GM12878 (cell line): Measurements from ENCODE around the gene CDKN1C. TPM values are rescaled to one million over a fixed set of nuclear protein-coding genes. Genes with fewer than 3 reads are reported as not detected.

Source experiments
- ATAC-seq: fragments of 200-7000 bp; cut with Tn5 transposase; 3 replicates; pipeline ENCODE4 v1.9.1; 2020; ENCODE audit warnings: mild to moderate bottlenecking, moderate library complexity
- BruUV-seq: library from RNA; stranded (reverse); fragments of 400-500 nt; replicated peaks from 2 replicates; lab custom pipeline; 2021; lab: Mats Ljungman, UMichigan
- CTCF ChIA-PET: fragments of 300-600 bp; sonication (Branson Sonifier 250); formaldehyde crosslinking; extraction: SDS; loops from one replicate; lab custom pipeline; 2021; ENCODE audit warnings: inconsistent platforms; lab: Yijun Ruan, JAX
- POLR2A ChIA-PET: fragments of 350-600 bp; formaldehyde crosslinking; extraction: SDS; loops from one replicate; lab custom pipeline; 2021; ENCODE audit warnings: inconsistent platforms; lab: Charles Lee
- RAD21 ChIA-PET: fragments of 300-600 bp; sonication (Branson Sonifier 250); formaldehyde crosslinking; loops from one replicate; lab custom pipeline; 2023; ENCODE audit warnings: antibody characterized with exemption; ENCODE audit not compliant: unreplicated experiment; lab: Charles Lee
- SMC1A ChIA-PET: fragments of 300-600 bp; sonication (Branson Sonifier 250); formaldehyde crosslinking; loops from one replicate; lab custom pipeline; 2023; ENCODE audit not compliant: unreplicated experiment, uncharacterized antibody; lab: Charles Lee
- DNase-seq: peaks from one replicate; pipeline ENCODE4 v3.0.0-alpha.2; 2011; ENCODE audit warnings: low read depth, low spot score
- FAIRE-seq: peaks from 3 replicates; lab custom pipeline; 2011; peaks lifted over from hg19 to GRCh38; lab: Jason Lieb, UNC
- H2AFZ ChIP-seq: 2 replicates; pipeline ENCODE4 v1.6.0; 2011; ENCODE audit warnings: low read depth, low read length, control low read depth; ENCODE audit not compliant: control insufficient read depth
- H3K27ac ChIP-seq: 2 replicates; pipeline ENCODE4 v1.5.1; 2011; ENCODE audit warnings: control low read depth; ENCODE audit not compliant: control insufficient read depth, insufficient read depth
- H3K27me3 ChIP-seq, 2 experiments: replicated peaks in 1 of 2; 2 replicates each; pipeline versions ENCODE4 v1.6.0 to v1.6.1; 2011; ENCODE audit warnings: low read length in 1 of 2; ENCODE audit not compliant: control insufficient read depth in 2 of 2, insufficient read depth in 2 of 2
- H3K36me3 ChIP-seq, 2 experiments: 2 replicates each; pipeline ENCODE4 v1.5.1; 2011; ENCODE audit warnings: low read length in 1 of 2; ENCODE audit not compliant: control insufficient read depth in 2 of 2, insufficient read depth in 2 of 2
- H3K4me1 ChIP-seq: 2 replicates; pipeline ENCODE4 v1.6.1; 2011; ENCODE audit warnings: mild to moderate bottlenecking, low read length, moderate library complexity, mixed read lengths; ENCODE audit not compliant: control insufficient read depth, insufficient read depth
- H3K4me2 ChIP-seq: 2 replicates; pipeline ENCODE4 v1.6.0; 2011; ENCODE audit warnings: control low read depth; ENCODE audit not compliant: control insufficient read depth, insufficient read depth
- H3K4me3 ChIP-seq: fragments of 200-600 bp; sonication (generic); 2 replicates; pipeline ENCODE4 v1.5.1; 2016
- H3K79me2 ChIP-seq: 2 replicates; pipeline ENCODE4 v1.6.0; 2011; ENCODE audit warnings: low read length; ENCODE audit not compliant: control insufficient read depth, insufficient read depth
- H3K9ac ChIP-seq: 2 replicates; pipeline ENCODE4 v1.8.0; 2011; ENCODE audit warnings: low read length, control low read depth, mixed read lengths; ENCODE audit not compliant: control insufficient read depth, insufficient read depth
- H3K9me3 ChIP-seq: replicated peaks from 3 replicates; pipeline ENCODE4 v1.5.1; 2011; ENCODE audit warnings: mild to moderate bottlenecking, low read length; ENCODE audit not compliant: control insufficient read depth, insufficient read depth
- H4K20me1 ChIP-seq: 2 replicates; pipeline ENCODE4 v1.6.0; 2011; ENCODE audit not compliant: control insufficient read depth, insufficient read depth
- ATF7 ChIP-seq: fragments of 450-650 bp; IDR thresholded peaks from 2 replicates; pipeline ENCODE4 v1.6.1; 2016; ENCODE audit warnings: low read depth, mild to moderate bottlenecking
- BMI1 ChIP-seq: fragments of 450-650 bp; IDR thresholded peaks from 2 replicates; pipeline ENCODE4 v1.6.1; 2016; ENCODE audit warnings: mild to moderate bottlenecking, moderate library complexity, borderline replicate concordance
- CEBPB ChIP-seq, 2 experiments: fragments of 150-350 bp in 1 of 2; IDR thresholded peaks; 2 replicates each; pipeline ENCODE4 v1.6.1; 2012 to 2014; ENCODE audit warnings: low read depth in 2 of 2, low read length in 2 of 2, borderline replicate concordance in 1 of 2, inconsistent platforms in 1 of 2
- DPF2 ChIP-seq: fragments of 450-650 bp; IDR thresholded peaks from 2 replicates; pipeline ENCODE4 v1.6.1; 2017; ENCODE audit warnings: mild to moderate bottlenecking
- IKZF2 ChIP-seq, 2 experiments: fragments of 450-650 bp; IDR thresholded peaks; 2 replicates each; pipeline ENCODE4 v1.6.1; 2017; ENCODE audit warnings: mild to moderate bottlenecking in 2 of 2, moderate library complexity in 2 of 2
- JUND ChIP-seq: IDR thresholded peaks from 2 replicates; pipeline ENCODE4 v1.6.1; 2012; ENCODE audit warnings: low read depth, mild to moderate bottlenecking, low read length, improper control_type of control experiment, moderate library complexity
- MYB ChIP-seq: fragments of 150-350 bp; IDR thresholded peaks from 2 replicates; pipeline ENCODE4 v1.6.1; 2014; ENCODE audit warnings: mild to moderate bottlenecking, low read depth, low read length, borderline replicate concordance
- NBN ChIP-seq: fragments of 450-650 bp; IDR thresholded peaks from 2 replicates; pipeline ENCODE4 v1.6.1; 2016
- POLR2AphosphoS2 ChIP-seq: IDR thresholded peaks from 2 replicates; pipeline ENCODE4 v1.6.1; 2011; ENCODE audit warnings: low read depth, mild to moderate bottlenecking, low read length, improper control_type of control experiment, moderate library complexity
- RUNX3 ChIP-seq: IDR thresholded peaks from 2 replicates; pipeline ENCODE4 v1.6.1; 2012; ENCODE audit warnings: low read length, inconsistent platforms
- SP1 ChIP-seq: IDR thresholded peaks from one replicate; pipeline ENCODE4 v1.6.1; 2011; ENCODE audit warnings: low read depth, low read length
- STAT1 ChIP-seq: fragments of 450-650 bp; conservative IDR thresholded peaks from 2 replicates; pipeline ENCODE4 v1.6.1; 2014; ENCODE audit warnings: antibody characterized with exemption, mild to moderate bottlenecking
- SUPT20H ChIP-seq: IDR thresholded peaks from 2 replicates; pipeline ENCODE4 v1.6.1; 2011; ENCODE audit warnings: low read depth, mild to moderate bottlenecking, low read length, moderate library complexity, borderline replicate concordance; ENCODE audit not compliant: control insufficient read depth
- TCF7 ChIP-seq: IDR thresholded peaks from 2 replicates; pipeline ENCODE4 v1.6.1; 2014; ENCODE audit warnings: antibody characterized with exemption, borderline replicate concordance
- WGBS: methylation state at CpG from one replicate; pipeline ENCODE4 v1.1.6; 2016; ENCODE audit warnings: low lambda C conversion rate; ENCODE audit not compliant: insufficient replicate concordance, insufficient coverage; ENCODE audit errors: missing lambda C conversion rate; 5-methylcytosine and 5-hydroxymethylcytosine counted together
- in situ Hi-C: fragments of 300-500 bp; cut with MboI; formaldehyde crosslinking; loops from 9 replicates; pipeline ENCODE4 v1.14.3; 2018; ENCODE audit warnings: mixed read lengths
- intact Hi-C: fragments of 100-400 bp; cut with micrococcal nuclease; formaldehyde crosslinking; loops from one replicate; pipeline ENCODE4 v1.14.2; 2022; ENCODE audit not compliant: unreplicated experiment
- polyA plus RNA-seq, 11 experiments: library from polyadenylated mRNA; depleted of rRNA in 4 of 11; unstranded in 6 of 11; stranded (reverse) in 5 of 11; fragments of >200 nt; fragmentation: Nextera tagmentation in 4 of 11; fragmentation: Illumina TruSeq in 1 of 11; extraction: Ambion mirVana in 4 of 11; extraction: Trizol in 1 of 11; gene quantifications; 1 replicate in 1 of 11; 2 replicates in 10 of 11; pipeline versions ENCODE4 v1.2.1 to v1.2.3, GENCODE V29; 2011 to 2016; ENCODE audit warnings: inconsistent platforms in 2 of 11, missing spikeins in 2 of 11, low read depth in 1 of 11
- total RNA-seq, 4 experiments: library from RNA; depleted of rRNA in 3 of 4; stranded (reverse); fragments of >200 nt in 3 of 4; fragmentation: Illumina TruSeq in 1 of 4; extraction: Trizol in 1 of 4; gene quantifications; 2 replicates each; pipeline versions ENCODE4 v1.2.1 to v1.2.3, GENCODE V29; 2013 to 2021
- TF ChIP-seq, protein P1 (sequence below), 3 experiments: IDR thresholded peaks in 2 of 3; conservative IDR thresholded peaks in 1 of 3; 2 replicates each; pipeline ENCODE4 v1.5.1; 2011; ENCODE audit warnings: low read depth in 3 of 3, low read length in 3 of 3, mild to moderate bottlenecking in 3 of 3, control low read depth in 2 of 3, moderate library complexity in 2 of 3, inconsistent platforms in 1 of 3, mixed read lengths in 1 of 3; ENCODE audit not compliant: control insufficient read depth in 2 of 3, insufficient read depth in 1 of 3; ENCODE audit errors: extremely low read depth in 1 of 3

Gene CDKN1C
- total and polyA plus RNA-seq, 10 of the 15 experiments (the other 5 are each of a cell fraction or from before 2014, with no cell fraction given), result 0.05 to 0.21 (median 0.14) TPM; not detected in 7

DNA sequence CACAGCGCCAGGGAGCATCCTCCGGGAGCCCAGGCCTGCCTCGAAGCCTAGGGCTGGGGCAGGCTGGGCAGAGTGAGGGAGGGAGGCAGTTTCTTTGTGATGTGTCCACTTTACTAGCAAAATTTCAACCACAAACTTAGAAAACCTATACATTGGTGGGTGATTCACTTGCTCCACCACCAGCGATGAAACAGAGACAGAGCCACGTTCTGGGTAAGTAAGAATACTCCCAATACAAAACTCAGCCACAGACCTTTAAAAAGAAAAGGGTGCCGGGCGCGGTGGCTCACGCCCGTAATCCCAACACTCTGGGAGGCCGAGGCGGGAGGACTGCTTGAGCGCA lies 22.3 kb downstream of the CDKN1C start (continued):
- TF ChIP-seq CEBPB (IDR thresholded peaks at IDR 0.05; ENCODE audit: borderline replicate concordance in 1 of 2, low read depth in 2 of 2, low read length in 2 of 2), result no peak

DNA sequence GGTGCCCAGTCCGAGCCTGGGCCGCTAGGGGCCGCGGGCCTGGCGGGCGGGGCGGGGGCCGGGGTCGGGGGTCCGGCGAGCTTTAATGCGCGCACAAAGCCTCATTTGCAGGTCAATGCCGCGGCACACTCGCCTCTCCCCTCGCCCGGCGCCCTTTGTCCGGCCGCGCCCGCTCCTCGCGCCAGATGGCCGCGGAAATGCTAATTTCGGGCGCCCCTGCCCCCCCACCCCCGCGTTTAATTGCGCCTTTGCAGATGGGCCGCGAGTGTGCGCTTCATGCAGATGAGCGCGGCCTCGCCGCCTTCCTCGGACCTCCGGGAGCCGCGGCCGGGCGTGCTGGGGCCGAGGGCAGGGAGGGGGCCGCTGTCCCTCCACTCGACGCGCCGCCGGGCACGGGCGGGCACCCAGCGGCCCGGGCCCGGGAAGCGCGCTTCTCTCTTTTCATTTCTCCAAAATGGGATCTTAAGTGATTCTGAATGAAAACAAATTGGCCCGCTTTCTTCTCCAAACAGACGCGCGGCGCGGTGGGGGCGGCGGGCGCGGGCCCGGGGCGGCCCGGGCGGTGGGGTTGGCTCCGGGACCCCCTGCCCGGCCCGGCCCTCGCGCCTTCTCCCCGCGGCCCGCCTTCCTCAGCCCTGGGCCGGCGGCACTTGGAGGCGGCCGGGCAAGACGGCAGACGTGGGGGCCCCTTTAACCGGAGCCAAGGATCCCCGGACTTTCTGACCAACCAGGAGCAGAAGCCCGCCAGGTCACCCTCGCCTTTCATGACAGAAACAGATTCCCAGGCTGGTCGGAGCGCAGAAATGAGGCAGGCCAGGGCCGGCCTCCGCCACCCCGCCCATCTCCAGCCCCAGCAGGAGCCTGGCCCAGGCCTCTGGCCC lies 22.9 kb downstream of the CDKN1C start:
- no peak for TF ChIP-seq SUPT20H
- Histone ChIP-seq H3K36me3 (no peaks in the 10 kb centered on the region), H3K4me1 (no peaks in the 10 kb centered on the region), H3K4me2 (no peak overlapping the region), H3K9me3 (no peaks in the 10 kb centered on the region; the same call in 2 of the 3 replicates), H3K79me2 (no peaks in the 10 kb centered on the region), H3K27me3 (peaks cover 2 to 3% of the 10 kb centered on the region in 2 experiments), H3K9ac (no peak overlapping the region), H2AFZ (no peak overlapping the region), H4K20me1 (no peaks in the 10 kb centered on the region), H3K27ac (no peak overlapping the region), H3K4me3 (no peak overlapping the region)
- in situ Hi-C loops, result no loop called here
- SMC1A ChIA-PET, result no interaction called here
- CTCF ChIA-PET, result no interaction called here
- DNase-seq (no peak), FAIRE-seq (no peak), ATAC-seq (no peak)
- intact Hi-C loops, result no loop called here
- RAD21 ChIA-PET, result no interaction called here
- BruUV-seq, result no TSS peak
- 17% methylated on average over 47 of the region's 96 CpGs for WGBS
- POLR2A ChIA-PET, result no interaction called here

DNA sequence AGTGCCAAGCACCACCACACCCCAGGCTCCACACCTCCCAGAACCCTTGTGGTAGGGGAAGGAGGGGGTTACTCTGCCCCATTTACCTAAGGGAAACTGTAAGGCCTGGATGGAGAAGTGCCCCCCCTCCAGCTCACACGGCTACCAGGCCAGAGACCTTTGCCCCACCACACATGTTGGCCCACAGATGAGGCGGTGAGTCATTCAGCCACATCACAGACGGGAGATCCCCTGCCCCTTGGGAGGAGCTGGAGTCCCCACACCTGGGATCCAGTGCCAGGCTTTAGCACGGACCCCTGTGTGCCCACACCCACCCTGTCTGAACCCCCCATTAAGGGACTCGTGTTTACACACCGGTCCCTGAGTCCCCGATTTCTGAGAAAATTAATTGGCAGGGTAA lies 24.9 kb downstream of the CDKN1C start:
- WGBS, result 1% methylated on average over 7 of the region's 7 CpGs
- FAIRE-seq (no peak), ATAC-seq (peak; percentile 92), DNase-seq (peak; percentile 11)
- Histone ChIP-seq H3K27me3 (no peaks in the 10 kb centered on the region; a peak in 3 of 4 replicates), H3K27ac (no peak overlapping the region), H2AFZ (no peak overlapping the region), H3K79me2 (no peaks in the 10 kb centered on the region), H4K20me1 (no peaks in the 10 kb centered on the region), H3K36me3 (no peaks in the 10 kb centered on the region), H3K4me3 (no peak overlapping the region), H3K4me1 (no peaks in the 10 kb centered on the region), H3K9ac (no peak overlapping the region), H3K9me3 (no peaks in the 10 kb centered on the region), H3K4me2 (no peak overlapping the region)
- ChIA-PET POLR2A (no interaction called here), RAD21 (no interaction called here), SMC1A (no interaction called here), CTCF (interaction anchor here (1.1 kb wide), 1 partner anchor 328 kb away, joined by 4 read pairs; no protein-coding TSS in a partner anchor)
- BruUV-seq, result no TSS peak
- in situ Hi-C loops, result no loop called here
- intact Hi-C loops, result no loop called here
- TF ChIP-seq BMI1, result no peak
- TF ChIP-seq IKZF2 (IDR thresholded peaks at IDR 0.05), result no peak; a peak in 2 of 4 replicates
- TF ChIP-seq JUND, result peak; percentile 48; the same call in 1 of the 2 replicates
- no peak for TF ChIP-seq SP1
- TF ChIP-seq POLR2AphosphoS2, result no peak
- peak; percentile 40 for TF ChIP-seq RUNX3
- peak; percentile 90 for TF ChIP-seq DPF2
- TF ChIP-seq, protein P1, sequence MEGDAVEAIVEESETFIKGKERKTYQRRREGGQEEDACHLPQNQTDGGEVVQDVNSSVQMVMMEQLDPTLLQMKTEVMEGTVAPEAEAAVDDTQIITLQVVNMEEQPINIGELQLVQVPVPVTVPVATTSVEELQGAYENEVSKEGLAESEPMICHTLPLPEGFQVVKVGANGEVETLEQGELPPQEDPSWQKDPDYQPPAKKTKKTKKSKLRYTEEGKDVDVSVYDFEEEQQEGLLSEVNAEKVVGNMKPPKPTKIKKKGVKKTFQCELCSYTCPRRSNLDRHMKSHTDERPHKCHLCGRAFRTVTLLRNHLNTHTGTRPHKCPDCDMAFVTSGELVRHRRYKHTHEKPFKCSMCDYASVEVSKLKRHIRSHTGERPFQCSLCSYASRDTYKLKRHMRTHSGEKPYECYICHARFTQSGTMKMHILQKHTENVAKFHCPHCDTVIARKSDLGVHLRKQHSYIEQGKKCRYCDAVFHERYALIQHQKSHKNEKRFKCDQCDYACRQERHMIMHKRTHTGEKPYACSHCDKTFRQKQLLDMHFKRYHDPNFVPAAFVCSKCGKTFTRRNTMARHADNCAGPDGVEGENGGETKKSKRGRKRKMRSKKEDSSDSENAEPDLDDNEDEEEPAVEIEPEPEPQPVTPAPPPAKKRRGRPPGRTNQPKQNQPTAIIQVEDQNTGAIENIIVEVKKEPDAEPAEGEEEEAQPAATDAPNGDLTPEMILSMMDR (IDR thresholded peaks at IDR 0.05 in 2 of 3, conservative IDR thresholded peaks at IDR 0.05 in 1 of 3; ENCODE audit: control insufficient read depth in 2 of 3, extremely low read depth in 1 of 3, insufficient read depth in 1 of 3, low read depth in 3 of 3, low read length in 3 of 3), result no peak
- peak; percentile 53 for TF ChIP-seq ATF7
- TF ChIP-seq TCF7, result peak; percentile 73
- TF ChIP-seq MYB, result no peak
- TF ChIP-seq NBN, result peak; percentile 22; the same call in 1 of the 2 replicates
- TF ChIP-seq STAT1, result no peak
